Sigmoid colon (tissue), 7 donors: ENCODE measurements around the gene TP53I11. TPM values are rescaled to one million over a fixed set of nuclear protein-coding genes. Genes with fewer than 3 reads are reported as not detected.

Source experiments
- DNase-seq: peaks from one replicate; pipeline ENCODE4 v3.0.0-alpha.2; 2019
- H3K27ac ChIP-seq, 4 donors: fragments of 200-600 bp; sonication (generic); one replicate each; pipeline ENCODE4 v1.5.1; 2016 to 2019; ENCODE audit warnings: mild to moderate bottlenecking in 1 of 4
- H3K27me3 ChIP-seq, 3 donors: fragments of 200-600 bp; sonication (generic); one replicate each; pipeline ENCODE4 v1.5.1; 2019; ENCODE audit warnings: mild to moderate bottlenecking in 1 of 3
- H3K36me3 ChIP-seq, 4 donors: fragments of 200-600 bp; sonication (generic); one replicate each; pipeline ENCODE4 v1.5.1; 2016 to 2019
- H3K4me1 ChIP-seq, 4 donors: fragments of 200-600 bp; sonication (generic); one replicate each; pipeline ENCODE4 v1.5.1; 2017 to 2019
- H3K4me3 ChIP-seq, 4 donors: fragments of 200-600 bp; sonication (generic); one replicate each; pipeline ENCODE4 v1.5.1; 2017 to 2019; ENCODE audit warnings: mild to moderate bottlenecking in 2 of 4, moderate library complexity in 1 of 4
- H3K9me3 ChIP-seq, 4 donors: fragments of 200-600 bp in 3 of 4; sonication (generic) in 3 of 4; one replicate each; pipeline versions ENCODE4 v1.5.1 to v1.6.1; 2013 to 2019
- CTCF ChIP-seq, 4 experiments: fragments of 450-650 bp in 3 of 4; fragments of 200-600 bp in 1 of 4; IDR thresholded peaks; one replicate each; pipeline ENCODE4 v1.5.1; 2016 to 2019; ENCODE audit warnings: antibody characterized with exemption in 4 of 4, mild to moderate bottlenecking in 3 of 4, moderate library complexity in 2 of 4
- EP300 ChIP-seq, 4 donors: sonication (generic); formaldehyde crosslinking; IDR thresholded peaks; one replicate each; pipeline ENCODE4 v1.6.1; 2017; ENCODE audit warnings: antibody characterized with exemption in 4 of 4
- POLR2A ChIP-seq, 2 donors: fragments of 450-650 bp; IDR thresholded peaks; one replicate each; pipeline ENCODE4 v1.6.1; 2016; ENCODE audit warnings: antibody characterized with exemption in 2 of 2, mild to moderate bottlenecking in 2 of 2, moderate library complexity in 2 of 2
- POLR2AphosphoS5 ChIP-seq, 4 donors: sonication (generic); formaldehyde crosslinking; IDR thresholded peaks; one replicate each; pipeline ENCODE4 v1.6.1; 2017; ENCODE audit warnings: antibody characterized with exemption in 4 of 4
- WGBS, 2 donors: extraction: QIAGEN DNeasy Blood & Tissue Kit; methylation state at CpG; one replicate each; pipeline ENCODE4 v1.1.7; 2013; 5-methylcytosine and 5-hydroxymethylcytosine counted together
- intact Hi-C: fragments of 100-400 bp; cut with DNase I; formaldehyde crosslinking; loops from one replicate; pipeline ENCODE4 v1.15.1; 2023
- polyA plus RNA-seq, 3 donors: library from polyadenylated mRNA; stranded (reverse); fragments of 200-250 nt; gene quantifications; one replicate each; pipeline ENCODE4 v1.2.3, GENCODE V29; 2013
- total RNA-seq, 4 donors: library from RNA; depleted of rRNA; stranded (reverse); fragments of >200 nt; gene quantifications; one replicate each; pipeline ENCODE4 v1.1.0, GENCODE V29; 2016
- donor health status: healthy with polysubstance abuse.
- donor health status: Bipolar disorder and iron deficiency.
- donor health status: healthy.

Gene TP53I11
- total RNA-seq, result 10 to 100 TPM; 12.4 to 31.0 (median 24.3) TPM
- polyA plus RNA-seq, result 10 to 100 TPM; 12.0 to 67.0 (median 14.4) TPM

- Histone ChIP-seq H3K9me3 (no peaks in the 10 kb centered on the region), H3K36me3 (no peaks in the 10 kb centered on the region), H3K4me1 (peaks cover 0 to 20% (median 16%) of the 10 kb centered on the region in 4 donors), H3K4me3 (peak within 1 kb of the TSS; percentile 42 to 91 (median 63)), H3K27ac (peak within 1 kb of the TSS; percentile 72 to 76 (median 74)), H3K27me3 (peaks cover 0 to under 1% (median 0%) of the 10 kb centered on the region in 3 donors)
- TF ChIP-seq POLR2A (IDR thresholded peaks at IDR 0.05) (no peak), CTCF (IDR thresholded peaks at IDR 0.05) (peak in 1 of 4 experiments; percentile 60), EP300 (IDR thresholded peaks at IDR 0.05) (no peak), POLR2AphosphoS5 (IDR thresholded peaks at IDR 0.05) (peak in 3 of 4 donors; percentile 46 to 57 (median 55))
- DNase-seq, result peak; percentile 88
- intact Hi-C loops, result loop anchor here (1.0 kb wide), 1 partner anchor 127 kb away; no protein-coding TSS in a partner anchor
- WGBS, 2 donors, result 3 to 8% methylated on average over 83 of the region's 83 CpGs
Measured at GRCh38 chr11:44950625-44951476, at the start of gene TP53I11. Gene TP53I11 (minus strand): TSS chr11:44950883. CDS start chr11:44938335, 12,548 bp downstream.

- H3K36me3 ChIP-seq, result no peaks in the 10 kb centered on the region
- H3K4me1 ChIP-seq, result no peaks in the 10 kb centered on the region
- WGBS, 2 donors, result 85 to 95% methylated on average over 2 of the region's 2 CpGs
- H3K27me3 ChIP-seq, result no peaks in the 10 kb centered on the region
- DNase-seq, result no peak
- intact Hi-C loops, result no loop called here
- no peak overlapping the region for H3K4me3 ChIP-seq
- H3K9me3 ChIP-seq, result no peaks in the 10 kb centered on the region
- no peak overlapping the region for H3K27ac ChIP-seq
- TF ChIP-seq CTCF (IDR thresholded peaks at IDR 0.05) (no peak), POLR2AphosphoS5 (IDR thresholded peaks at IDR 0.05) (peak in 1 of 4 donors; percentile 66)
Measured at GRCh38 chr11:44999068-44999467, 48.4 kb upstream of the TP53I11 start.

- WGBS, 2 donors, result 58 to 79% methylated on average over 2 of the region's 2 CpGs
- no peak overlapping the region for H3K27ac ChIP-seq
- no peak for DNase-seq
- H3K9me3 ChIP-seq, result no peaks in the 10 kb centered on the region
- no peaks in the 10 kb centered on the region for H3K4me1 ChIP-seq
- no peaks in the 10 kb centered on the region for H3K36me3 ChIP-seq
- no peaks in the 10 kb centered on the region for H3K27me3 ChIP-seq
- H3K4me3 ChIP-seq, result no peak overlapping the region
- intact Hi-C loops, result no loop called here
- no peak for TF ChIP-seq POLR2A (IDR thresholded peaks at IDR 0.05)
- TF ChIP-seq EP300 (IDR thresholded peaks at IDR 0.05), result no peak
- no peak for TF ChIP-seq POLR2AphosphoS5 (IDR thresholded peaks at IDR 0.05)
- TF ChIP-seq CTCF (IDR thresholded peaks at IDR 0.05), result no peak
Measured at GRCh38 chr11:44998051-44998450, 47.4 kb upstream of the TP53I11 start.

GRCh38 chr11:44997566-44997965, 46.9 kb upstream of the TP53I11 start:
- Histone ChIP-seq H3K4me1 (no peaks in the 10 kb centered on the region), H3K9me3 (no peaks in the 10 kb centered on the region), H3K36me3 (no peaks in the 10 kb centered on the region), H3K27ac (no peak overlapping the region), H3K27me3 (no peaks in the 10 kb centered on the region), H3K4me3 (no peak overlapping the region)
- no peak for DNase-seq
- intact Hi-C loops, result no loop called here
- WGBS, 2 donors, result 87% methylated on average over 5 of the region's 5 CpGs
- no peak for TF ChIP-seq POLR2A (IDR thresholded peaks at IDR 0.05)
- TF ChIP-seq CTCF (IDR thresholded peaks at IDR 0.05), result no peak
- no peak for TF ChIP-seq EP300 (IDR thresholded peaks at IDR 0.05)
- no peak for TF ChIP-seq POLR2AphosphoS5 (IDR thresholded peaks at IDR 0.05)
